ENCODE results near the gene SLC17A2. TPM values are rescaled to one million over a fixed set of nuclear protein-coding genes. Genes with fewer than 3 reads are reported as not detected.

Gene SLC17A2
- total RNA-seq, 2 donors from 2014 or later, result 0.25 to 0.50 TPM

DNA sequence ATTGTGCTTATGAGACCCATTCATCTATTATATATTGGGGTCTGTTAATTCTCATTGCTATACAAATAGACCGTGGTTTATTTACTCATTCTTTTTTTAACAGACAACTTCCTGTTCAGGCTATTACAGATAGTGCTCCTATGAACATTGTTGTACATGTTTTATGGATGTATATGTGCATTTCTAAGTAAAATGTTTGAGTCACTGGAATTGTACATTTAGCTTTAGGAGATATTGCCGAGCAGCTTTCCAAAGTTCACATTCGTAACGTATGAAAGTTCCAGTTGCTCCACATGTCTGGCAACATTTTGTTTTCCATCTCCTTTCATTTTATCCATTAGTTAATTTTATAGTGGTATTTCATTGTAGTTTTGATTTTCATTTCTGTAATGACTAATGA, 19.1 kb downstream of the SLC17A2 start:
- DNase-seq (ENCODE audit: low spot score in 2 of 2), result no peak
- Mint-ChIP-seq H3K27ac (peak overlapping the region; percentile 89 to 94), H3K36me3 (peaks cover 4 to 54% of the 10 kb centered on the region in 2 donors)

DNA sequence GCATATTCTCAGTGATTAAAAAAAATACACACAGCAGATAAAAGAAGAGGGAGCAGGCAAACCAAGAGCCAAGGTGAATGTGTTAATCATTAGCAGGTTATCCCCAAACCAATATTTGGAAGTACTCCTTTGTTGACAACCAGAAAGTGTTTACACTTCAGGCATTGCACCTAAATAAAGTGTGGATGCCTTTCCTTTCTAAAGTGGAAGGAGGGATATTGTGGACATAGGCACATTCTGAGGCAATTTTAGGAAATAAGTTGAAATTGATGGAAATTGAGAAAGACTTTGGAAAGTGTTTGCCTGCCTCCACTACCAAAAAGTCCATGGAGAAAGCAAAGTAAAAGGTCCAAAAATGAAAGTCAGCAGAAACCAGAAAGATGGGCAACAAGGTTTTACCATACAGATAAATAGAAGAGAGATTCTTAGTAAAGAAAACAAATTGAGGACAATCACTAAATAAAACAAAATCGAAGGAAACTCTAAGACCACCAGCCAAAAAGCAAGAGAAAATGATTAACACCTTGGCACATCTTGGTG, 22.9 kb downstream of the SLC17A2 start:
- no peak for DNase-seq (ENCODE audit: low spot score in 2 of 2)
- peak overlapping the region in 1 of 2 donors; percentile 62 for H3K27ac Mint-ChIP-seq
- peaks cover 0 to 22% of the 10 kb centered on the region in 2 donors for H3K36me3 Mint-ChIP-seq
- peaks cover 0 to 9% of the 10 kb centered on the region in 2 donors for H3K9me3 Mint-ChIP-seq
- ATAC-seq, result no peak

More for the DNA sequence above, 19.1 kb downstream of the SLC17A2 start:
- H3K9me3 Mint-ChIP-seq, result peaks cover 3 to 21% of the 10 kb centered on the region in 2 donors
- no peak for ATAC-seq

DNA sequence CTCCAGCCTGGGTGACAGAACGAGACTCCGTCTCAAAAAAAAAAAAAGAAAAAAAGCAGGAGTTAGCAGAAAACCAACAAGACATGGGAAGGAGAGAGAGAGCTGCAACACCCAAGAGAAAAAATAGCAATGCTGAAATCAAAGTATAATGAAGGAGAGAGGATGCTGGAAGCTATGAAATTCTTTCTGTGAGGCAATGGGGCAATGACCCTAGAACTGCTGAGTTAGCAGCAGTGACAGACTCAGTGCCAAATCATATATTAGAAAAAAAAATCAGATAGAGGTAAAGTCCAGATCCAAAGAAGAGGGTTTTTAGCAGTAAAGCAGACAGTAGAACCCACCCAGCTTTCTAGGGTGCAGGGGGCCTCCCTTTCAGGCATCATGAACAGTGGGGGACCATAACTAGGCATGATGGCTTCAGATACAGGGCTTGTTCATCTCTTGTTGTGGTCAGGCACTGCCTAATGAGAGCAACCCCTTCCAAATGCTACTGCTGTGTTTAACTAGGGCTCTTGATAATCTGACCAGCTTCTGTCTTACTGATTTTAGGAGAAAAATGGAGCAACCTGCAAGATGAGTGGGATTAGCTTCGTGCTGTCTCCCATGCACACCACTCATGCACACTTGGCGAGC, 26.9 kb downstream of the SLC17A2 start:
- no peak overlapping the region for H3K27ac Mint-ChIP-seq
- H3K9me3 Mint-ChIP-seq, result no peaks in the 10 kb centered on the region
- H3K36me3 Mint-ChIP-seq, result no peaks in the 10 kb centered on the region
- ATAC-seq (no peak), DNase-seq (ENCODE audit: low spot score in 2 of 2) (no peak)

DNA sequence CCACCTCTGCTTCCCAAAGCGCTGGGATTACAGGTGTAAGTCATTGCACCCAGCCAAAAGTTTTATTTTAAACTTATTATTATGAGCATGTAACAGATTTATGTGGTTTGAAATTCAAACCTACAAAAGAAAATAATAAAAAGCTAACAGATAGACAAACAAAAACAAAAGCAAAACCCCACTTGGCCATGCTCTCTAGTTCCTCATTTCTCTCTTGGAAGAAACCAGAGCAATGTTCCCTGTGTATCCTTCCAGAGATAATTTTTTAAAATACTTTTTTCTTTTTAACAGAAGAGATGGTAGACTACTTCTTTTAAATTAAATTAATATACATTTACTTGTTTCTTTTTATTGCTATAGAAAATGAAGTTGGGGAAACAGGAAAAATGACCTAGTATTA, 28.4 kb downstream of the SLC17A2 start:
- DNase-seq (ENCODE audit: low spot score in 2 of 2) (no peak), ATAC-seq (no peak)
- Mint-ChIP-seq H3K9me3 (no peaks in the 10 kb centered on the region), H3K27ac (no peak overlapping the region), H3K36me3 (no peaks in the 10 kb centered on the region)

DNA sequence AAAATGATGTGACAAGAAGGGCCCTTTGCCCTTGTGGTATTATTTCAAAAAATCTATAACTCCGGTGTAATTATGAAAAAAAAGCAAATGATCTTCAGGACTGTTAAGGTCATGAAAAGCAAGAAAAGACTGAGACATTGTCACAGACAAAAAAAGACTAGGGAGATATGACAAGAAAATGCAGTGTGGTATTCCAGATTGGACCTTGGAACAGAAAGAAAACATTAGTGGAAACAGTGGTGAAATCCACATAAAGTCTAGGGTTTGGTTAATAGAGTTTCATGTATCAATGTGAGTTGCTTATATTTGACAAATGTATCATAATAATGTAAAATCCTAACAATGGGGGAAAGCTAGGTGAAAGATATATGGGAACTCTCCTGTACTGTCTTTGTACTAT, 29.6 kb downstream of the SLC17A2 start:
- Mint-ChIP-seq H3K27ac (no peak overlapping the region), H3K9me3 (no peaks in the 10 kb centered on the region), H3K36me3 (no peaks in the 10 kb centered on the region)
- DNase-seq (ENCODE audit: low spot score in 2 of 2) (no peak), ATAC-seq (no peak)

DNA sequence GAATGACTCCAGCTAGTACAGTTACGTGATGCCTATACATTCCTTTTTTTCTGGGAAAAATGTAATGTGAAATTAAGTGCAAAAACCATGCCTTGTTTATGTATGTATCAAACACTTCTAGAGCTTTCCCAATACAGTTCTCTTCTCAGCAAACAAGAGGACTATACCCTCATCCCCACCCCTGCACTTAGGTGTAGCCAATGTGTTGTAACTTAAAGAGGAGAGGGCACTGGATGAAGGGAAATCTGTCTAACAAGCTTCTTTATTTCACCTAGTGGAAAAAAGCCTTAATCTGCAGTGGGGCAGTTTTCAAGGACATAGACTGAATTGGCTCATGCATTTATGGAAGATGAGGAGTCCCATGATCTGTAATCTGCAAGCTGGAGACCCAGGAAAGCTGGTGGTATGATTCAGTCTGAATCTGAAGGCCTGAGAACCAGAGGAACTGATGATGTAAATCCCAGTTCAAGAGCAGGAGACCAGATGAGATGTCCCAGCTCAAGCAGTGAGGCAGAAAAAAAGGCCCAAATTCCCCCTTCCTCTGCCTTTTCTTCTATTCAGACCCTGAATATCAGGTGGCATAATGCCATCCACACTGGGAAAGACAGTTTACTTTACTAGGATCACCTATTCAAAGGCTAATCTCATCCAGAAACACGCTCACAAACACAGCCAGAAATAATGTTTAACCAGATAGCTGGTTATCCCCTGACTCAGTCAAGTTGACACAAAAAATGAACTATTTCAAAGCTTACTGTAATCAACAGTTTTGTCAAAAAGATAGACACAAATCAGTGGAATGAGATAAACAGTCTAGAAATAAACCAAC, 30.7 kb downstream of the SLC17A2 start:
- DNase-seq (ENCODE audit: low spot score in 2 of 2), result no peak
- ATAC-seq, result peak in 1 of 2 donors; percentile 49
- Mint-ChIP-seq H3K36me3 (no peaks in the 10 kb centered on the region), H3K27ac (no peak overlapping the region), H3K9me3 (no peaks in the 10 kb centered on the region)

DNA sequence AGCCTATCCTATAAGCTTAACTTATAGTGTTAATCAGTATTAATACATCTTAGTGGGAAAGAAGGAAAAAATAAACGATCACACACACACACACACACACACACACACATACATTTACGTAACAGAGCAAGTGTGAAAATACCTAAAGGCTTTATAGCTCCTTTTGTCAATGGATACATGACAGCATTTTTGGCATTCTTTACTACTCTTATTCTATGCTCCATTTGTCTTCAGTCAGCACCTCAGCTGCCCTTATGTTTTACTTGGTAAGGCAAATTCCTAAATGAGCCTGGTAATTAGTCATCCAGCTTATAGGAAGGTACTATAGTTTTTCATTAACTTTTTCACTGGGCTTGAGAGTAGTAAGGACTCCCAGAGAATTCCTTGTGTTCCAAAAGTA, 31.4 kb downstream of the SLC17A2 start:
- no peak for DNase-seq (ENCODE audit: low spot score in 2 of 2)
- no peak for ATAC-seq
- Mint-ChIP-seq H3K36me3 (no peaks in the 10 kb centered on the region), H3K9me3 (no peaks in the 10 kb centered on the region), H3K27ac (peak overlapping the region in 1 of 2 donors; percentile 60)

DNA sequence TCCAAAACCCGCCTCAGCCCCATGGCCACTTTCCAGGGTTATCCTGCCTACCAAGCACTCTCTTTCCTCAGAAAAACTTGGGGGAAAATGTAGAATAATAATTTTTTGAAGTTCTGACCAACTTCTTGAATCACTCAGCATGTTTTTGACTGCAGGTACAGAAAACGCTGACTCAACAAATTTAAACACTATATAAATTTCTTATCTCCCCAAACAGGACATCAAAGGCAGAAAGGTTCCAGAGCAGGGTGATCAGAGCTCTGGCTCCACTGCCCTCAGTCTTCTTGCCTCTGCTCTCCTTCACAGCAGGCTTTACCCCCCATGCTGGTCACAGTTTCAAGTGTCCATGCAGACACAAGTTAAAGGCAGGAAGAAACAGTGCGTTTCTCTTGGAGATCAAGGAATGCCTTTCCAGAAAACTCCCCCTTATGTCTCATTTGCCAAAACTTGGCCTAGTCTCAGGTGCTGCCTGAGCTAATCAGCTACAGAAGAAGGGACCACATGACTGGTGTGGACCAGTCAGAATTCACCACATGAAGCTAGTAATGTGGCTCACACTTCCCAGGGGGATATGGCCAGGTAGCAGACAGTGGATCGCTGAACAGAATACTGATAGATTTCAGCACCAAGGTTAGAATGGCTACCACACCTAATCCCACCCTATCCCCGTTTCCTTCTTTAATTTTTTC, 32.1 kb downstream of the SLC17A2 start:
- DNase-seq (ENCODE audit: low spot score in 2 of 2) (no peak), ATAC-seq (no peak)
- H3K27ac Mint-ChIP-seq, result peak overlapping the region in 1 of 2 donors; percentile 14
- no peaks in the 10 kb centered on the region for H3K9me3 Mint-ChIP-seq
- H3K36me3 Mint-ChIP-seq, result no peaks in the 10 kb centered on the region

DNA sequence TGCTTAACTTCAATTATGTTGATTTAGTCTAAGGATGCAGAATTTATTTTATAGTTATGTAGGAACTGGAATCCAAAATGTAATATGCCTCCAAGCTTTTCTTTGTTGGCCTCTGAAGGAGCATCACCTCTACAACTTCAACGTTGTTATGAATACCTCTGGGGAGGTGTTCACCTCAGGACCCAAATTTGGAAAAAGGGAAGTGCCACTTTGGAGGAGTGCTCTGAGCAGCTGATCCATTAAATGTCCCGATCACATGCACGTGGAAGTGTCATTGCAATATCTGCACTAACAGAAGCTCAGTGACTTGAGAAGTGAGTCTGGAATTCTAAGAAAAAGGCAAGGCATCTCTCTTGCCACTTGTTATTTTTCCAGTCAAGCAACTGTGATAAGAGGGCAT, 34.2 kb downstream of the SLC17A2 start:
- Mint-ChIP-seq H3K36me3 (no peaks in the 10 kb centered on the region), H3K27ac (no peak overlapping the region), H3K9me3 (no peaks in the 10 kb centered on the region)
- no peak for DNase-seq (ENCODE audit: low spot score in 2 of 2)
- no peak for ATAC-seq

DNA sequence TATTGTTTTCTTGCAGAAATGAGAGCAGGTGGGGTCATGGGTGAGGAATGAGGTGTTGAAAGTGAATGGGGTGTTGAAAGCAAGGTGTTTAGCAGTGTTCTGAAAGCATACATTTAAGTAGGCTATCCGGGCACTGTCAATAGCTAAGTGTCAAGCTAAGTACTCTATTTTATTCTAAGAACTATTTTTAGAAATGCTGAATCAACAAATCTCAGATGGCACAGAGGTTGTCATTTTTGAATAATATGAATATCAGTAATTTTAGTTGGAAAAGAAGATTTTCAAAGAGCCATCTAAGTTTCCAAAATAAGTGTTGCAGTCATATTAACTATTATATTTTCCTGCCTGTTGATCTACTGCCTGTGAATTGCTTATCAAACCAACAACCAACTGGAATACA, 34.7 kb downstream of the SLC17A2 start:
- DNase-seq (ENCODE audit: low spot score in 2 of 2) (no peak), ATAC-seq (no peak)
- H3K9me3 Mint-ChIP-seq, result no peaks in the 10 kb centered on the region
- no peak overlapping the region for H3K27ac Mint-ChIP-seq
- no peaks in the 10 kb centered on the region for H3K36me3 Mint-ChIP-seq

DNA sequence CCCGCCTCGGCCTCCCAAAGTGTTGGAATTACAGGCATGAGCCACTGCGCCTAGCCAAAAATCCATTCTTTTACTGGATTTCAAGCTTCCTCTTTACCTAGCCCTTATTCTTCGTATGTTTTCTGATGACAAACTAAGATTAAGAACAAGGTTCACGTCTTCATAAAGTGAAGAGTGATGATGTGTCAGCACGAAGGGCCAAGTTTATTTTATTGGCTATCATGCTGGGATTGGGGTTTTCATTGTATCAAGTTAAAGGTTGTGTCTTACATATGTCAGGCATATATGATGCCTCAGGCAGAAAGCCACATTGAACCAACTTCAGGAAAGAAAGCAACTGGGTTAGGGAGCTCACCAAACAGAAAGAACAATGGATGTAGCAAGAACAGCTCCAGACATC, 36.7 kb downstream of the SLC17A2 start:
- Mint-ChIP-seq H3K9me3 (no peaks in the 10 kb centered on the region), H3K27ac (no peak overlapping the region), H3K36me3 (no peaks in the 10 kb centered on the region)
- DNase-seq (ENCODE audit: low spot score in 2 of 2) (no peak), ATAC-seq (no peak)

DNA sequence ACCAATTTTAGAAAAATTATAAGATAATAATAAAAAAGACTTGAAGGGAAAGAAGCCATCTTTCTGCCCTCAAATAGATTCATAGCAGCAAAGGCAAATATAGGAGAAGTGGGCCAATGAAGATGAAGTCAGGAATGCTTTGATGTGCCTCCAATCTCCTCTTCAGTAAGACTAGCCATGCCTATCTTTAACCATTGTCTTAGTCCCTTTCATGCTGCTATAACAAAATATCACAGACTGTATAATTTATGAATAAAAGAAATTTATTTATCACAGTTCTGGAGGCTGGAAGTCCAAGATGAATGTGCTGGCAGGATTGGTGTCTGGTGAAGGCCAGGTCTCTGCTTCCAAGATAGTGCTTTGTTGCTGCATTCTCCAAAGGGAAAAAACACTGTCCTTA, 37.6 kb downstream of the SLC17A2 start:
- Mint-ChIP-seq H3K27ac (no peak overlapping the region), H3K9me3 (no peaks in the 10 kb centered on the region), H3K36me3 (no peaks in the 10 kb centered on the region)
- ATAC-seq, result no peak
- DNase-seq (ENCODE audit: low spot score in 2 of 2), result no peak

DNA sequence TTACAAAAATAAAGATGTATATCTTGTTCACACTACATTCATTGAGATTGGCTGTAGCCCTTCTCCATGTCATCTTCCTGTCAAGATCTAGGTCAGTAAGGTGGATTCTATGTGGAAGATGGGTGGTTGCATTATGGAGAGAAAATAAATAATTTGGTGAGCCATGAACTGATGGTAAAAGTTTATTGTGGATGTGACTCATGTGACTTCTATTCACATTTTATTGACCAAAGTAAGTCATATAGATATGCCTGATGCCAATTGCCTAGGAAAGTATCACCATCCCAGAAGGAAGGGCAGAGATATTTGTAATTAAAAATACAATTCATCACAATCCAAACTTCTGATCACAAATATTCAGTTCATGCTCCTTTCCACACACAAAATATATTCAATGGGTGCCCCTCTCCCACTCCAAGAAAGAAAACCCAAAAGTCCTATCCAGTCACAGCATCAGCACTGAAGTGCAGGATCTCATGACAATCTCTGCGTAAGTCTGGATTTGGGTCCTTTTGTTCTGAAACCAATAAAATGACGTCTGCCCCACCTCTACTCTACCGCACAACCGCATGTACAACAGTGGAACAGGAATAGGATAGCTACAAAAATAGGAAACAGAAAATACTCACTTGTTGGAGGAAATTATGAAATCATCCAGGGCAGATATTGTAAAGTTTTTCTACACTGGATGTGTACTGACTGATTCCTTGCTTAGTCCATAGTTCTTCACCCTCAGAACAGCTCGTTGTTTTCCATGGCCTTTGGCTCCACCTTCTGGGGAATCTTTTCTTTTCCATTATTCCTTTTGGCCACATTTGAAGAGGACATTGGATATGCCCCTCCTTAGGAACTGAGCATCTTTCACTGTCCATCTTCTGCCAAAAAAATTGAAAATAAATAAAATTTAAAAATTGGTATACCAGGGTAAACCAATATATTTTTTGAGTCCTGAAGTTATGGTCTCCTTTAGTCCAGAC, 40.3 kb downstream of the SLC17A2 start:
- ATAC-seq (peak in 1 of 2 donors; percentile 50), DNase-seq (ENCODE audit: low spot score in 2 of 2) (no peak)
- Mint-ChIP-seq H3K9me3 (peaks cover 0 to 5% of the 10 kb centered on the region in 2 donors), H3K36me3 (no peaks in the 10 kb centered on the region), H3K27ac (no peak overlapping the region)

DNA sequence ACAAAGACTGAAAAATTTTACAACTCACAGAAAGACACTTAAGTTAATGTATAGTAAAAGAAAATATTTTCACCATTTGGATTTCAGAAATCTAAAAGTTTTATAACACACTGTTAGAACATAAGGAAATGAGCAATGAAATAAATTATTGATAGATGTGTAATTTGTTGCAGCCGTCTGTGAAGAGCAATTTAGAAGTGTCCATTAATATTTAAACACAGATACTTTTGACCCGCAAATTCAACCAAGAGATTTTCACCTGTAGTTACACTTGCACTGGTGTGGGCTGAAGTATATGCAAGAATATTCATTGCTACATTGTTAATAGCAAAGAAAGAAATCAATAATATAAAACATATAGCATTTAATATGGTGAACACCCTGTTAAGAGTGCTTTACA, 41.9 kb downstream of the SLC17A2 start:
- Mint-ChIP-seq H3K9me3 (peaks cover 0 to 5% of the 10 kb centered on the region in 2 donors), H3K36me3 (no peaks in the 10 kb centered on the region), H3K27ac (no peak overlapping the region)
- ATAC-seq, result no peak
- DNase-seq (ENCODE audit: low spot score in 2 of 2), result no peak

DNA sequence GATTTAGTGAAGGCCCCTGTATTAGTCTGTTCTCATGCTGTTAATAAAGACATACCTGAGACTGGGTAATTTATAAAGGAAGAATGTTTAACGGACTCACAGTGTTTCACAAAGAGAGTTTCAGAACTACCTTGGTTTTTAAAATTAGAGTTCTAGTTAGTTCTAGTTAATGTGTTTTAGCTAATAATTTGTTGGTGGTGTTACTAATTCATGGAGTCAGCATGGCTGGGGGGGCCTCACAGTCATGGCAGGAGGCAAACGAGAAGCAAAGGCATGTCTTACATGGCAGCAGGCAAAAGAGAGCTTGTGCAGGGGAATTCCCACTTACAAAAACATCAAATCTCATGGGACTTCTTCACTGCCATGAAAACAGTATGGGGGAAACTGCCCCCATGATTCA, 44.4 kb downstream of the SLC17A2 start:
- no peaks in the 10 kb centered on the region for H3K36me3 Mint-ChIP-seq
- no peak overlapping the region for H3K27ac Mint-ChIP-seq
- ATAC-seq, result no peak
- no peak for DNase-seq (ENCODE audit: low spot score in 2 of 2)
- H3K9me3 Mint-ChIP-seq, result peaks cover 0 to 5% of the 10 kb centered on the region in 2 donors

DNA sequence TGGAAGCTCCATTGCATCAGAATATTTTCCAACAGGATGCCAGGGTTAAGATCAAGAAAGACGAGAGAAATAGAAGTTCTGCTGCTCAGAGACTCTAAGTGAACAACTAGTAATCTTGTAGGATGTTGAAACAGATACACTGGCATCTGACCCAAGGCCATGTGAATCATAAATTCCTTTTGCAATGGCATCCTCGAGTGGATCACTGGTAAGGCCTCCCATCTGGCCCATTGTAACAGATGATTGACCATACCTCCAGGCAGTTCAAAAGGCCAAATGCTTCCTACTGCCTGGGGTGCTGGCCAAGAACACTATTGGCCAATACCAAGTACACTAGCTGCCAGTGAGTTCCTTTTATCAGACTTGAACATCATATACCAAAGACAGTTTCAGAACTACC, 46.5 kb downstream of the SLC17A2 start:
- H3K9me3 Mint-ChIP-seq, result peaks cover 0 to 5% of the 10 kb centered on the region in 2 donors
- ATAC-seq, result no peak
- no peak for DNase-seq (ENCODE audit: low spot score in 2 of 2)
- no peak overlapping the region for H3K27ac Mint-ChIP-seq
- no peaks in the 10 kb centered on the region for H3K36me3 Mint-ChIP-seq

Measured in activated naive CD4-positive, alpha-beta T cell treated with anti-CD3 and anti-CD28 coated beads, Interleukin-2, amount 50 U/mL, for 72 hours (primary cell).